HG02840 (cell line): ENCODE measurements around the gene GALNTL6.

Experiments used
- ATAC-seq: cut with Tn5 transposase; IDR thresholded peaks from one replicate; pipeline ENCODE4 v1.9.1; 2021; ENCODE audit warnings: mild to moderate bottlenecking, moderate library complexity, moderate number of reproducible peaks; ENCODE audit not compliant: unreplicated experiment, low FRiP score

The GALNTL6 gene

GRCh38 chr4:171876636-171877035 is 63.4 kb downstream of the GALNTL6 start:
- no peak for ATAC-seq

GRCh38 chr4:171880136-171880535 is 66.9 kb downstream of the GALNTL6 start:
- ATAC-seq = no peak

- no peak for ATAC-seq
Measured at GRCh38 chr4:171889681-171890080, 76.5 kb downstream of the GALNTL6 start.

GRCh38 chr4:171891038-171891437 is 77.8 kb downstream of the GALNTL6 start:
- no peak for ATAC-seq

GRCh38 chr4:171896426-171896825 is 83.2 kb downstream of the GALNTL6 start:
- ATAC-seq = no peak

GRCh38 chr4:171919314-171919713 is 106.1 kb downstream of the GALNTL6 start:
- ATAC-seq = no peak

GRCh38 chr4:171920901-171921300 is 107.7 kb downstream of the GALNTL6 start:
- no peak for ATAC-seq

- ATAC-seq = no peak
Measured at GRCh38 chr4:171924746-171925376, 111.7 kb downstream of the GALNTL6 start.

GRCh38 chr4:171928336-171928735 is 115.1 kb downstream of the GALNTL6 start:
- ATAC-seq = no peak

- no peak for ATAC-seq
Measured at GRCh38 chr4:171929477-171929876, 116.3 kb downstream of the GALNTL6 start.

- ATAC-seq = no peak
Measured at GRCh38 chr4:171929907-171930306, 116.7 kb downstream of the GALNTL6 start.

GRCh38 chr4:171932238-171932637 is 119.0 kb downstream of the GALNTL6 start:
- no peak for ATAC-seq

GRCh38 chr4:171940656-171941055 is 127.5 kb downstream of the GALNTL6 start:
- ATAC-seq = no peak

GRCh38 chr4:171947400-171947799 is 134.2 kb downstream of the GALNTL6 start:
- ATAC-seq = no peak

GRCh38 chr4:171948038-171948437 is 134.8 kb downstream of the GALNTL6 start:
- ATAC-seq = no peak

GRCh38 chr4:171954650-171955049 is 141.4 kb downstream of the GALNTL6 start:
- ATAC-seq = no peak

GRCh38 chr4:171956678-171957077 is 143.5 kb downstream of the GALNTL6 start:
- ATAC-seq = no peak

GRCh38 chr4:171962110-171962509 is 148.9 kb downstream of the GALNTL6 start:
- no peak for ATAC-seq

- ATAC-seq = no peak
Measured at GRCh38 chr4:171966356-171966755, 153.2 kb downstream of the GALNTL6 start.

- ATAC-seq = no peak
Measured at GRCh38 chr4:171978216-171978615, 165.0 kb downstream of the GALNTL6 start.

GRCh38 chr4:171979461-171979860 is 166.3 kb downstream of the GALNTL6 start:
- ATAC-seq = no peak

GRCh38 chr4:171981185-171981584 is 168.0 kb downstream of the GALNTL6 start:
- no peak for ATAC-seq
